Measurements from ENCODE around the gene GNAO1. TPM values are rescaled to one million over a fixed set of nuclear protein-coding genes. Genes with fewer than 3 reads are reported as not detected.

Gene GNAO1
- total and polyA plus RNA-seq, 7 donors, result 0.35 to 1.9 (median 0.60) TPM

DNA sequence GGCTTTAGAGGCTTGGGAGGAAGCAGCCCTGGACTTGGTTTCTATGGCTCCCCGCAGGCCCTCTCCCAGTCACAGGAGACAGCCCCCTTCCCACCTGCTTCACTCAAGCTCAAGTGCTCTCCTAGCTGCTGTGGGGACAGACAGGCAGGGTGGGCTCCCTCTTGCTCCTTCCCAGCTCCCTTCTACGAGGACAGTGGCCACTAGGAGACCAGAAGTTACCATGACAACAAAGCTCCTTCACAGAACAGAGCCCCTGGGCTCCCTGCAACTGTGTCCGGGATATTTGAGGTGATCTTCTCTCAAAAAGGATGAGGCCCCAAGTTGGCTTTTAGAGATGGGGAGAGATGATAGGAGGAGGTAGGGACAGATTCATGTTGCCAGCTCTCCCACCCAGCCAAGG is 117.7 kb downstream of the GNAO1 start:
- Histone ChIP-seq H3K4me1 (no peaks in the 10 kb centered on the region), H3K27ac (no peak overlapping the region), H3K27me3 (ENCODE audit: insufficient read depth in 3 of 3, low read length in 2 of 3) (no peaks in the 10 kb centered on the region), H3K9me3 (no peaks in the 10 kb centered on the region), H3K4me3 (no peak overlapping the region), H3K36me3 (ENCODE audit: insufficient read depth in 1 of 2, low read depth in 1 of 2) (no peaks in the 10 kb centered on the region)
- DNase-seq (no peak), ATAC-seq (no peak)
- intact Hi-C loops (cut with DNase I), result no loop called here
- WGBS, 3 donors, result 79 to 89% (median 85%) methylated on average over 3 of the region's 3 CpGs
- no peak for TF ChIP-seq CTCF (IDR thresholded peaks at IDR 0.05)

GRCh38 chr16:56310690-56311089 is 119.4 kb downstream of the GNAO1 start:
- no peak for ATAC-seq
- no peak for TF ChIP-seq CTCF (IDR thresholded peaks at IDR 0.05)
- no peak for DNase-seq
- no peak overlapping the region for H3K4me3 ChIP-seq
- 93 to 98% (median 96%) methylated on average over 2 of the region's 2 CpGs for WGBS, 3 donors
- no peaks in the 10 kb centered on the region for H3K27me3 ChIP-seq (ENCODE audit: insufficient read depth in 3 of 3, low read length in 2 of 3)
- H3K4me1 ChIP-seq, result no peaks in the 10 kb centered on the region
- H3K9me3 ChIP-seq, result no peaks in the 10 kb centered on the region
- H3K36me3 ChIP-seq (ENCODE audit: insufficient read depth in 1 of 2, low read depth in 1 of 2), result no peaks in the 10 kb centered on the region
- intact Hi-C loops (cut with DNase I), result loop anchor here (5.0 to 10.0 kb wide), 2 partner anchors 353 to 596 kb away; no protein-coding TSS in a partner anchor
- no peak overlapping the region for H3K27ac ChIP-seq

DNA sequence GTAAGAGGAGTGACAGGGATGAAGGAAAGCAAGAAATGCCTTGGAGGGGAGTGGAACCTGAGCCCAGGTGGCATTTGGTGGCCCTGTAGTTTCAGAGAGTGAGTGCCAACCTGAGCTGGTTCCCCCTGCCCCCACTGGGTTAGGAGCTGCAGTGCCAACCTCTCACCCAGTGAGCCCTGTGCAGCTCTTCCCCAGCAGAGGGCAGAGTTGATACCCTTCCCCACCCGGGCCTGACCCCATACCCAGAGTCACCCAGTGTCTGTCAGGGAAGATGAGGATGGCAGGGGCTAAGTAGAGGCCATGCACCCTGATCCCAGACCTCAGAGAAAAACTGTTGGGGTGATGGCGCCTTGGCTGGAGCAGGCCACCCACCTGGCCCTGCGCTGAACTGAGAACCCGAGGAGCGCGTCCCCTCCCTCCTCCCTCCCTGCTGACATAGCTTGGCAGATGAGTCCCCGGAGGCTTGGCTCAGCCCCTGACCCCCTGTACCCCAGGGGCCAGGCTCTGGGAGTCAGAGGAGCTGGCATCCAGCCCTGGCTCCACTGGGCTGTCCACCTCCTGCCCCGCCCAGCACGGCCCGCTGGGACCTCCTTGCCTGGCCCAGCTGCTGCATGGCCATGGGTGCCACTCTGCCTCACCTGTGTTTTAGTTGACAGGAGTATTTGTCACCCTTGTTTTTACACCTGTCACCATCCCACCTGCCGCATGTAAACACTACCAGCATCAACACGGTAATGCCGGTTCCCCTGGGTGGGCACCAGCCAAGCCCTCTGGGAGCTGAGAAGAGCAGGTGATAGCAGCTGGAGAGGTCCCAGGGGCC is 120.1 kb downstream of the GNAO1 start:
- intact Hi-C loops (cut with DNase I), result loop anchor here (5.0 to 10.0 kb wide), 2 partner anchors 354 to 597 kb away; no protein-coding TSS in a partner anchor
- H3K27ac ChIP-seq, result no peak overlapping the region
- DNase-seq (no peak), ATAC-seq (no peak)
- WGBS, 3 donors, result 70 to 79% (median 74%) methylated on average over 11 to 13 of the region's 13 CpGs
- no peaks in the 10 kb centered on the region for H3K4me1 ChIP-seq
- no peaks in the 10 kb centered on the region for H3K9me3 ChIP-seq
- no peak overlapping the region for H3K4me3 ChIP-seq
- no peaks in the 10 kb centered on the region for H3K27me3 ChIP-seq (ENCODE audit: insufficient read depth in 3 of 3, low read length in 2 of 3)
- TF ChIP-seq CTCF (IDR thresholded peaks at IDR 0.05), result no peak
- H3K36me3 ChIP-seq (ENCODE audit: insufficient read depth in 1 of 2, low read depth in 1 of 2), result no peaks in the 10 kb centered on the region

DNA sequence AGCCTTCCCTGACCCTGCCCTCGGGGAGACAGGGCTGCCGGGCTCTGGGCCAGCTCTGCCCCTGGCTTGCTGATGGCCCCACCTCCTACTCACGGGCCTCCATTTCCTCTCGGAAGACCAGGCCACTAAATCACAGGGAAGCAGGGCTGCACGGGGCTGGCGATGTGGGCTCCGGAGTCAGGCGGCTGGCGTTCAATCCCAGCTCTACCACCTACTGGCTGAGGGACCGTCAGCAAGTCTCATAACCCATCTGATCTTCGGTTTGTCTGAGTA is 120.7 kb downstream of the GNAO1 start:
- Histone ChIP-seq H3K27ac (no peak overlapping the region), H3K4me3 (no peak overlapping the region), H3K4me1 (no peaks in the 10 kb centered on the region), H3K36me3 (ENCODE audit: insufficient read depth in 1 of 2, low read depth in 1 of 2) (no peaks in the 10 kb centered on the region), H3K27me3 (ENCODE audit: insufficient read depth in 3 of 3, low read length in 2 of 3) (no peaks in the 10 kb centered on the region), H3K9me3 (no peaks in the 10 kb centered on the region)
- intact Hi-C loops (cut with DNase I), result loop anchor here (5.0 to 10.0 kb wide), 2 partner anchors 355 to 597 kb away; no protein-coding TSS in a partner anchor
- WGBS, 3 donors, result 58 to 62% (median 59%) methylated on average over 11 of the region's 11 CpGs
- no peak for ATAC-seq
- TF ChIP-seq CTCF (IDR thresholded peaks at IDR 0.05), result no peak
- DNase-seq, result no peak

Data from psoas muscle (tissue), 8 donors.